Measurements from ENCODE around the gene KDM4B. TPM values are rescaled to one million over a fixed set of nuclear protein-coding genes. Genes with fewer than 3 reads are reported as not detected.

Gene KDM4B
- total and polyA plus RNA-seq, 3 experiments from 2014 or later, result 14.6 to 16.0 (median 14.6) TPM

DNA sequence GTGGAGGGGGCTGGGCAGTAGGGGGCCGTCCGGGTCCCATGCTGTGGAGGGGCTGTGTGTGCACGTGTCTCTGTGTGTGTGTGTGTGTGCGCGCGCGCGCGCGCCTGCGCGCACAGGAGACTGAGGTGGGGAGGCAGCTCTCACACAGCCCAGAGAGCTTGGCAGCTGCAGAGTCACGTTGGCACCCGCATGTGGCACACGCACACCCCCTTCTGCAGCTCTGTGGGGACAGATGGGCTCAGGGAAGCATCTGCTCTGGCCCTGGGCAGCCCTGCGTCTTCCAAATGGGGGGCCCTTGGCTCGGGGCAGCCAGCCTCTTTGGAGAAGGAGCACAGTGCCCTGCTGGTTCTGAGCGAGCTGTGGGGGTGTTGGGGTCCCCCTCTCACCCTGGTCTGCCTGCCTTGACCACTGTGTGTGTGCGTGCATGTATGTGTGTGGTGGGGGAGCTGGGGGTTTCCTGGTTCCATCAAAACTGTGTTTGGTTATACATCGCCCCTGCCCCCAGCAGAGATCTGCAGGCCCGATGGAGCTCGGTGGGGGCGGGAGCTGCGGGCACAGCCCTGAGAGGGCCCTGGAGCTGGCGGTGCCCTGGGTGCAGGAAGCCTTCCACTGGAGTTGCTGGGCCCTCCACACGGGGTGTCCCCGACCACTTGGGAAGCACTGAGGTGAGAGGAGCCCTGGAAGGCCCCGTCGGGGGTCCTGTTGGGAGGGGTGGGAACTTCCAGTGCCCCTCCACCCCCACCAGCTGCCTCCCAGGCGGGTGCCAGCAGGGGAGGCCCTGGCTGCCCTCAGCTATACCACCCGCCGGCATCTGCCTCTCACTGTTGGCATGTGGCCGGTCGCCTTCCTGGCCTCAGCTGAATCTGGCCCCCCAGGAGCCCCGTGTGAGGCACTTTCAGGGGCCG is 67.1 kb downstream of the KDM4B start:
- Histone ChIP-seq H3K27ac (ENCODE audit: low read depth, low read length) (no peak overlapping the region), H3K27me3 (ENCODE audit: insufficient read depth, low read length, poor library complexity, severe bottlenecking) (no peaks in the 10 kb centered on the region), H3K36me3 (ENCODE audit: insufficient read depth, low read length) (peaks cover 6% of the 10 kb centered on the region), H3K4me3 (ENCODE audit: low read length) (no peak overlapping the region), H3K9me3 (ENCODE audit: low read length) (no peaks in the 10 kb centered on the region), H3K4me1 (ENCODE audit: insufficient read depth, low read length) (no peaks in the 10 kb centered on the region)
- no peak for DNase-seq
- no peaks in the 10 kb centered on the region for H3K9me3 Mint-ChIP-seq
- H3K27me3 Mint-ChIP-seq, result no peaks in the 10 kb centered on the region
- POLR2A ChIA-PET, result no interaction called here
- CTCF ChIA-PET, result no interaction called here
- peaks cover 0 to 9% (median 8%) of the 10 kb centered on the region in 3 donors for H3K4me1 Mint-ChIP-seq
- H3K27ac Mint-ChIP-seq, result peak overlapping the region in 1 of 8 donors; percentile 19
- H3K4me3 Mint-ChIP-seq, result no peak overlapping the region
- peaks cover 0 to 55% (median 3%) of the 10 kb centered on the region in 3 donors for H3K36me3 Mint-ChIP-seq

GRCh38 chr19:5036698-5037563 is 68.0 kb downstream of the KDM4B start:
- POLR2A ChIA-PET, result no interaction called here
- H3K27ac Mint-ChIP-seq, result peak overlapping the region in 1 of 8 donors; percentile 46

DNA sequence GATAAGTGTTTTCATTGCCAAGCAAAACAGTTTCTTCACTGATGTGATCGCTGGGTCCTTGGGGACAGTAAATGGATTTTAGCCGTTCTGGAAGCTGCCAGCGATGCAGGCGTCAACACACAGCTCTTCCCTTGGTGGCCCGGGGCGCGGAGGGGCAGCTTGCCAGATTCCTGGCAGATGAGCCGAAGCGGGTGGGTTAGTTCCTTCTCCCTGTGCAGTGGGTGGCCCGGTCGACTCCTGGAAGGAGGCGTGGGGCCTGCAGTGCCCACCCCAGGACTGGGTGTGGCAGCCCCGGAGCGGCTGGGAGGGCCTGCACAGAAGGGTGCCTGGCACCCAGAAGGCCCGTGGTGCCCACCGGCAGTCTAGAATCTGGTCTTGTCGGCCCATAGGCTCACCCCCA is 69.0 kb downstream of the KDM4B start:
- Mint-ChIP-seq H3K36me3 (peaks cover 0 to 68% (median 4%) of the 10 kb centered on the region in 3 donors), H3K27ac (no peak overlapping the region), H3K27me3 (no peaks in the 10 kb centered on the region), H3K4me1 (peaks cover 0 to 4% (median 0%) of the 10 kb centered on the region in 3 donors), H3K4me3 (no peak overlapping the region), H3K9me3 (no peaks in the 10 kb centered on the region)
- no peaks in the 10 kb centered on the region for H3K4me1 ChIP-seq (ENCODE audit: insufficient read depth, low read length)
- ChIA-PET POLR2A (no interaction called here), CTCF (no interaction called here)
- H3K4me3 ChIP-seq (ENCODE audit: low read length), result no peak overlapping the region
- DNase-seq, result no peak
- H3K36me3 ChIP-seq (ENCODE audit: insufficient read depth, low read length), result peaks cover 6% of the 10 kb centered on the region
- H3K9me3 ChIP-seq (ENCODE audit: low read length), result no peaks in the 10 kb centered on the region
- no peaks in the 10 kb centered on the region for H3K27me3 ChIP-seq (ENCODE audit: insufficient read depth, low read length, poor library complexity, severe bottlenecking)
- no peak overlapping the region for H3K27ac ChIP-seq (ENCODE audit: low read depth, low read length)

More at GRCh38 chr19:5036698-5037563, 68.0 kb downstream of the KDM4B start:
- Mint-ChIP-seq H3K9me3 (no peaks in the 10 kb centered on the region), H3K36me3 (peaks cover 0 to 60% (median 3%) of the 10 kb centered on the region in 3 donors), H3K4me1 (peaks cover 0 to 4% (median 0%) of the 10 kb centered on the region in 3 donors), H3K27me3 (no peaks in the 10 kb centered on the region), H3K4me3 (no peak overlapping the region)
- Histone ChIP-seq H3K27me3 (ENCODE audit: insufficient read depth, low read length, poor library complexity, severe bottlenecking) (no peaks in the 10 kb centered on the region), H3K27ac (ENCODE audit: low read depth, low read length) (no peak overlapping the region), H3K4me3 (ENCODE audit: low read length) (no peak overlapping the region), H3K36me3 (ENCODE audit: insufficient read depth, low read length) (peaks cover 6% of the 10 kb centered on the region), H3K9me3 (ENCODE audit: low read length) (no peaks in the 10 kb centered on the region), H3K4me1 (ENCODE audit: insufficient read depth, low read length) (no peaks in the 10 kb centered on the region)
- CTCF ChIA-PET, result no interaction called here
- no peak for DNase-seq

- no peaks in the 10 kb centered on the region for H3K9me3 Mint-ChIP-seq
- no peaks in the 10 kb centered on the region for H3K9me3 ChIP-seq (ENCODE audit: low read length)
- H3K4me1 Mint-ChIP-seq, result peaks cover 0 to 4% (median 0%) of the 10 kb centered on the region in 3 donors
- no peak overlapping the region for H3K4me3 Mint-ChIP-seq
- no peak overlapping the region for H3K27ac ChIP-seq (ENCODE audit: low read depth, low read length)
- no peak overlapping the region for H3K4me3 ChIP-seq (ENCODE audit: low read length)
- H3K27me3 ChIP-seq (ENCODE audit: insufficient read depth, low read length, poor library complexity, severe bottlenecking), result no peaks in the 10 kb centered on the region
- CTCF ChIA-PET, result no interaction called here
- POLR2A ChIA-PET, result no interaction called here
- H3K36me3 Mint-ChIP-seq, result peaks cover 0 to 66% (median 2%) of the 10 kb centered on the region in 3 donors
- peaks cover under 1% of the 10 kb centered on the region for H3K36me3 ChIP-seq (ENCODE audit: insufficient read depth, low read length)
- H3K27ac Mint-ChIP-seq, result no peak overlapping the region
- DNase-seq, result no peak
- no peaks in the 10 kb centered on the region for H3K4me1 ChIP-seq (ENCODE audit: insufficient read depth, low read length)
- H3K27me3 Mint-ChIP-seq, result peaks cover 0 to 2% of the 10 kb centered on the region in 2 donors
Measured at GRCh38 chr19:5038631-5039271, 69.8 kb downstream of the KDM4B start.

DNA sequence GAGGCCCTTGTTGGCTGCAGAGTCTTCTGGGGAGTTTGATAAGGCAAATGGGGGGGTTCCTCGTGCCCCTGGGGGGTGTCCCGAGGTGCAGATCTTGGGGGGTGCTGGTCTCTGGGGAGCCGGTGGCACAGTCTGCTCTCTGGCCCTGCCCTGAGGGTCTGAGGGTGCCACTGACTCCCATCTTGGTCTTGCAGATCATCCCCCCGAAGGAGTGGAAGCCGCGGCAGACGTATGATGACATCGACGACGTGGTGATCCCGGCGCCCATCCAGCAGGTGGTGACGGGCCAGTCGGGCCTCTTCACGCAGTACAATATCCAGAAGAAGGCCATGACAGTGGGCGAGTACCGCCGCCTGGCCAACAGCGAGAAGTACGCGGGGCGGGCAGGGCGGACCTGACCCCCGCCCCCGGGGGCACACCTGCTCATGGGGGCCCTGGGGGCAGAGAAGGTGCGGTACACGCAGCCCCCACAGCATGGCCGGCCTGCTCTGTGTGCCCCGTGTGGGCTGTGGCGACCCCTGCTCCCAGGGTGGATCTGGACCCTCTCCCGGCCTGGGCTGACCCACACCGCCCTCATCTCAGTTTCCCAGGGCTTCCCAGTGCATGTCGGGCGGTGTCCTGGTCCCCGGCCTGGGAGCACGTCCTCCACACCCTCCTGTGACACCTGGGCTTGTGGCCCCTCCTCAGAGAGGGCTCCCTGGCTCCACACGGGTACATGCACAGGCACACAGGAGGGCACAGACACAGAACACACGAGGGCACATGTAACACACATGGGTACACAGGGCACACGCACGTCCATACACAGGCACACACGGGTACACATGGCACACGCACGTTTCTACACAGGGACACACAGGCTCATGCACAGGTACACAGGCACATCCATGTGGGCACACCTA is 71.0 kb downstream of the KDM4B start:
- no peak overlapping the region for H3K27ac ChIP-seq (ENCODE audit: low read depth, low read length)
- H3K4me3 ChIP-seq (ENCODE audit: low read length), result no peak overlapping the region
- H3K27me3 ChIP-seq (ENCODE audit: insufficient read depth, low read length, poor library complexity, severe bottlenecking), result no peaks in the 10 kb centered on the region
- H3K27me3 Mint-ChIP-seq, result peaks cover 0 to 2% of the 10 kb centered on the region in 2 donors
- ChIA-PET CTCF (interaction anchor here (1.1 kb wide), 1 partner anchor 230 kb away, joined by 3 read pairs; no protein-coding TSS in a partner anchor), POLR2A (no interaction called here)
- peaks cover 0 to 4% (median 0%) of the 10 kb centered on the region in 3 donors for H3K4me1 Mint-ChIP-seq
- no peaks in the 10 kb centered on the region for H3K36me3 ChIP-seq (ENCODE audit: insufficient read depth, low read length)
- H3K9me3 Mint-ChIP-seq, result no peaks in the 10 kb centered on the region
- H3K4me1 ChIP-seq (ENCODE audit: insufficient read depth, low read length), result no peaks in the 10 kb centered on the region
- H3K36me3 Mint-ChIP-seq, result peaks cover 0 to 57% (median 2%) of the 10 kb centered on the region in 3 donors
- H3K9me3 ChIP-seq (ENCODE audit: low read length), result no peaks in the 10 kb centered on the region
- DNase-seq, result no peak
- H3K27ac Mint-ChIP-seq, result no peak overlapping the region
- no peak overlapping the region for H3K4me3 Mint-ChIP-seq

DNA sequence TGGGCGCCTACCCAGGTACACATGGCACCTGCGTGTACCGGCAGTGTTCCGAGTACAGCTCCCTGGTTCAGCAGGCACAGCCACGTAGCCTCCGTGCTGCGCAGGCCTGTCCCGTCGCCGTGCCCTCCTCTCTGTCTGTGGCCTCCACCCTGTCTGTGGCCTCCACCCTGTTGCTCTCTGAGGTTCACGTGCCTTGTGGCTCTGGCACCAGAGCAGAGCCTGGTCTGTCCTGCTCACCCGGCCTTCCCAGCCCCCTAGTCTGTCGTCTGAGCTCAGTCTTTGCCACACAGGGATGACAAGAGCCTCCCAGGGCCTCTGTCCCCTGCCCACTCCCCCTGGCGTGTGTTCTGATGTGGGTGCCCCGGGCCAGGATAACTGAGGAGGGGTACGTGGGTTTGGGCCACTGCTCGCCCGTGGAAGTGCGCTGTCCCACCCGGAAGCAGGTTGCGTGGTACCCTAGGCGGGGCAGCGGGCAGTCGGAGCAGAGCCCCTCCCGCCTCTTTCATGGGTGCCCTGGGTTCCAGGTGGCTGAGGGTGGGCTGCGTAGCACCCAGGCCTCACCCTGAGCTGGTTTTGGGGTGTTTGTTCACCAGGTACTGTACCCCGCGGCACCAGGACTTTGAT is 71.7 kb downstream of the KDM4B start:
- CTCF ChIA-PET, result interaction anchor here (1.1 kb wide), 1 partner anchor 231 kb away, joined by 3 read pairs; no protein-coding TSS in a partner anchor
- Mint-ChIP-seq H3K4me3 (no peak overlapping the region), H3K9me3 (no peaks in the 10 kb centered on the region)

More for the DNA sequence above, 71.7 kb downstream of the KDM4B start:
- no peaks in the 10 kb centered on the region for H3K27me3 ChIP-seq (ENCODE audit: insufficient read depth, low read length, poor library complexity, severe bottlenecking)
- Mint-ChIP-seq H3K27me3 (peaks cover 0 to 2% of the 10 kb centered on the region in 2 donors), H3K4me1 (peaks cover 0 to 6% (median 0%) of the 10 kb centered on the region in 3 donors), H3K27ac (peak overlapping the region in 2 of 8 donors; percentile 33 to 84), H3K36me3 (peaks cover 0 to 57% (median 2%) of the 10 kb centered on the region in 3 donors)
- no peak overlapping the region for H3K27ac ChIP-seq (ENCODE audit: low read depth, low read length)
- POLR2A ChIA-PET, result no interaction called here
- no peaks in the 10 kb centered on the region for H3K4me1 ChIP-seq (ENCODE audit: insufficient read depth, low read length)
- H3K36me3 ChIP-seq (ENCODE audit: insufficient read depth, low read length), result no peaks in the 10 kb centered on the region
- no peaks in the 10 kb centered on the region for H3K9me3 ChIP-seq (ENCODE audit: low read length)
- no peak for DNase-seq
- no peak overlapping the region for H3K4me3 ChIP-seq (ENCODE audit: low read length)
